GM12892 (cell line): ENCODE measurements around the gene FBXL19.

Experiments used
- POLR2A ChIP-seq: IDR thresholded peaks from 2 replicates; pipeline ENCODE4 v1.6.1; 2011; ENCODE audit warnings: low read depth, low read length, control low read depth
- POLR2AphosphoS5 ChIP-seq: IDR thresholded peaks from 2 replicates; pipeline ENCODE4 v1.6.1; 2011; ENCODE audit warnings: low read depth, low read length, control low read depth
- TAF1 ChIP-seq: IDR thresholded peaks from 2 replicates; pipeline ENCODE4 v1.6.1; 2011; ENCODE audit warnings: low read depth, mild to moderate bottlenecking, control low read depth, low read length, borderline replicate concordance

DNA sequence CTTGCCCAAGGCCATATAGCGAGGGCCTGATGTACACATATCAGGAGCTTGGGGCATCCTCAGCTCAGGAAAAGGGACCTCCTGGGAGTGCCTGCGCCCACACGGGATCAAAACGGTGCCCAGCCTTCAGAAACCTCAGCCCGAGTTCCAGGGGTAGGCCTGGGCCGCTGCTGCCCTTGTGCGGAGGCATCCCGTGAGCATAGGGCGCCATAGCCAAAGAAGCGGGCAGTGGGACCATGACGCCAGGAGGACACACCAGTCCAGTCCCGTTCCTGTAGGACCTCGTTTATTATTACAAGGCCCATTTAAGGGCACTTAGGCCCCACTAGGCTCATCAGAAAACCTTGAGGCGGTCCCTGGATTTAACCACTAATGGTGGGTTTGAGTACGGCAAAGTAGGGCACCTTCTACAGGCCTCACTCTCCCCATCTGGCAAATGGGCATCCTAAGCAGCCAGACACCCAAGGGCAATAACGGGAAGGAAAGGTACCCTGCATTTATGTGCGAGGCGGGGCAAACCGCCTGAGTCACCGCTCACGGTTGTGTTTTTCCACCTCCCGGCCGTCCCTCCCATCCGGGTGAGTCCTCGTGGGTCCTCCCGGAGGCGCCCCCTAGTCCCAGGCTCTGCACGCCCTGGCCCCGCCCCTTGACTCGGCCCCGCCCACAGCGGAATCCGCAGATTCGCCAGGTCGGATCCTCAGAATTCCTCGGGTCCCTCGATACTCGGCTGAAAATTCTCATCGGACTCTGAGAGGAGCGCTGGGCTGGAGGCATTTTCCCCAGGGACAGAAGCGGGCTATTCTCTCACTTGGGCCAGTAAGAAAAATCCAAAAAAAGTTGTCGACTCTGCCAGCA, 33.5 kb downstream of the FBXL19 start:
- TF ChIP-seq POLR2AphosphoS5 = no peak
- no peak for TF ChIP-seq POLR2A
- TF ChIP-seq TAF1 = no peak
